ENCODE data around the gene CTNNBL1.

CTNNBL1 gene

GRCh38 chr20:37899105-37900045, 205.5 kb downstream of the CTNNBL1 start:
- no peak for TF ChIP-seq CTCF (IDR thresholded peaks at IDR 0.05; ENCODE audit: borderline replicate concordance, control extremely low read depth, extremely low read depth, insufficient read depth, missing control alignments)
- in situ Hi-C loops (cut with MboI; ENCODE audit: low sequenced_read_pairs, unreplicated experiment) = loop anchor here (25.0 kb wide), 1 partner anchor 313 kb away; no protein-coding TSS in a partner anchor
- no peak for DNase-seq (ENCODE audit: low spot score)

DNA sequence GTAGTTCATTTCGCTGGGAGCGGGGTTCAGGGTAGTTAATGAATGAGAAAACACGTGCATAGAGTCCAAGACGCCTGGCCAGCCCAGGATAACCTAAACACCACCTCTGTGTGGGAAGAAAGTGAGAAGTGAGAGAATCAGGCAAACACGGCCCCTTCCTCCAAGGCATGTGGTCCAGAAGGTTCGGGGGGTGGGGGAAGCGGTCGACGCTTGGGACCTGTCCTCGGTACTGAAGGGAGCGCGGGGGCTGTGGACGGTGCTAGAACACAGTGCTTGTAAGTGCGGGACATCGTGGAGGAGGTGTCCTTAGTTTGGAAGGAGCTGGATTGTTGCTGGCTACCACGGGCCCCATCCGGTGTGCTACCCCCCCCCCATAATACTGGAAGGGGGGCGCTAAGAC, 207.4 kb downstream of the CTNNBL1 start:
- TF ChIP-seq CTCF (IDR thresholded peaks at IDR 0.05; ENCODE audit: borderline replicate concordance, control extremely low read depth, extremely low read depth, insufficient read depth, missing control alignments) = no peak
- no peak for DNase-seq (ENCODE audit: low spot score)
- in situ Hi-C loops (cut with MboI; ENCODE audit: low sequenced_read_pairs, unreplicated experiment) = loop anchor here (25.0 kb wide), 1 partner anchor 311 kb away; no protein-coding TSS in a partner anchor

GRCh38 chr20:37901654-37902503, 208.0 kb downstream of the CTNNBL1 start:
- TF ChIP-seq CTCF (IDR thresholded peaks at IDR 0.05; ENCODE audit: borderline replicate concordance, control extremely low read depth, extremely low read depth, insufficient read depth, missing control alignments) = peak; percentile 73
- in situ Hi-C loops (cut with MboI; ENCODE audit: low sequenced_read_pairs, unreplicated experiment) = loop anchor here (25.0 kb wide), 1 partner anchor 310 kb away; no protein-coding TSS in a partner anchor
- peak; percentile 87 for DNase-seq (ENCODE audit: low spot score)

GRCh38 chr20:37902504-37903313, 208.9 kb downstream of the CTNNBL1 start, which contains the start of gene VSTM2L:
VSTM2L (plus strand) TSS chr20:37903127; CDS start chr20:37903351, 224 bp downstream.
- TF ChIP-seq CTCF (IDR thresholded peaks at IDR 0.05; ENCODE audit: borderline replicate concordance, control extremely low read depth, extremely low read depth, insufficient read depth, missing control alignments) = no peak
- in situ Hi-C loops (cut with MboI; ENCODE audit: low sequenced_read_pairs, unreplicated experiment) = loop anchor here (25.0 kb wide), 1 partner anchor 310 kb away; no protein-coding TSS in a partner anchor
- DNase-seq (ENCODE audit: low spot score) = peak; percentile 68

GRCh38 chr20:37903317-37904007, 209.6 kb downstream of the CTNNBL1 start:
- DNase-seq (ENCODE audit: low spot score) = no peak
- TF ChIP-seq CTCF (IDR thresholded peaks at IDR 0.05; ENCODE audit: borderline replicate concordance, control extremely low read depth, extremely low read depth, insufficient read depth, missing control alignments) = peak; percentile 61
- in situ Hi-C loops (cut with MboI; ENCODE audit: low sequenced_read_pairs, unreplicated experiment) = loop anchor here (25.0 kb wide), 1 partner anchor 309 kb away; no protein-coding TSS in a partner anchor

All from GM13976 (cell line).